Globus pallidus (tissue), 1 donor: Measurements from ENCODE around the gene TPCN1.
A peak's percentile ranks its signal among the peaks of the same experiment; 100 is the strongest.

Experiments
- DNase-seq: peaks from one replicate; pipeline ENCODE4 v3.0.0-alpha.2; 2015; ENCODE audit warnings: low spot score

TPCN1 gene

GRCh38 chr12:113339540-113339939 lies 118.3 kb downstream of the TPCN1 start:
- no peak for DNase-seq

- DNase-seq: no peak
These were observed 118.8 kb downstream of the TPCN1 start for GRCh38 chr12:113340061-113340460.

GRCh38 chr12:113341535-113341934 lies 120.3 kb downstream of the TPCN1 start:
- DNase-seq: peak; percentile 36

GRCh38 chr12:113345318-113345717 lies 124.1 kb downstream of the TPCN1 start:
- no peak for DNase-seq

- no peak for DNase-seq
These were observed 125.1 kb downstream of the TPCN1 start for GRCh38 chr12:113346353-113346752.

- DNase-seq: no peak
These were observed 125.8 kb downstream of the TPCN1 start for GRCh38 chr12:113347107-113347506.

- no peak for DNase-seq
These were observed 126.6 kb downstream of the TPCN1 start for GRCh38 chr12:113347892-113348291.
